Gastroesophageal sphincter (tissue), 3 donors: Measurements from ENCODE around the gene TOR1AIP1.

ENCODE experiments used
- CTCF ChIP-seq, 4 experiments: fragments of 200-600 bp in 2 of 4; fragments of 450-650 bp in 2 of 4; sonication (generic) in 1 of 4; IDR thresholded peaks; one replicate each; pipeline ENCODE4 v1.5.1; 2017 to 2019; ENCODE audit warnings: antibody characterized with exemption in 4 of 4, mild to moderate bottlenecking in 2 of 4, moderate library complexity in 2 of 4
- POLR2A ChIP-seq, 2 donors: fragments of 450-650 bp; IDR thresholded peaks; one replicate each; pipeline ENCODE4 v1.6.1; 2017; ENCODE audit warnings: antibody characterized with exemption in 2 of 2, mild to moderate bottlenecking in 2 of 2, moderate library complexity in 1 of 2

- TF ChIP-seq CTCF (IDR thresholded peaks at IDR 0.05) (no peak), POLR2A (IDR thresholded peaks at IDR 0.05) (no peak)
These were observed 68.6 kb downstream of the TOR1AIP1 start for GRCh38 chr1:179950651-179951050.
